IgD-negative memory B cell (primary cell): ENCODE results near the gene CDC42BPA. TPM values are rescaled to one million over a fixed set of nuclear protein-coding genes. Genes with fewer than 3 reads are reported as not detected.
"Not testable (repeated sequence)": the region's sequence is repeated elsewhere in the genome, so short reads cannot be mapped to it uniquely, and the experiment has no call there.

Source experiments
- H3K27ac Mint-ChIP-seq, 3 donors: one replicate each; pipeline ENCODE4 v1.8.0; 2020 to 2022; ENCODE audit warnings: mild to moderate bottlenecking in 3 of 3, mixed read lengths in 3 of 3, moderate library complexity in 1 of 3
- H3K27me3 Mint-ChIP-seq: one replicate; pipeline ENCODE4 v1.8.0; 2021; ENCODE audit warnings: mixed read lengths
- H3K36me3 Mint-ChIP-seq: one replicate; pipeline ENCODE4 v1.8.0; 2020; ENCODE audit warnings: mild to moderate bottlenecking, mixed read lengths
- H3K4me1 Mint-ChIP-seq, 3 donors: one replicate each; pipeline ENCODE4 v1.8.0; 2020 to 2022; ENCODE audit warnings: mixed read lengths in 3 of 3, mild to moderate bottlenecking in 1 of 3
- H3K4me3 Mint-ChIP-seq, 4 donors: one replicate each; pipeline ENCODE4 v1.8.0; 2020 to 2022; ENCODE audit warnings: mild to moderate bottlenecking in 4 of 4, mixed read lengths in 4 of 4, moderate library complexity in 3 of 4
- H3K9me3 Mint-ChIP-seq, 3 donors: one replicate each; pipeline ENCODE4 v1.8.0; 2020 to 2021; ENCODE audit warnings: mixed read lengths in 3 of 3, mild to moderate bottlenecking in 1 of 3
- polyA plus RNA-seq: library from polyadenylated mRNA; unstranded; fragments of 300-500 nt; fragmentation: Illumina TruSeq; gene quantifications from one replicate; pipeline ENCODE4 v1.2.3, GENCODE V29; 2021

The CDC42BPA gene
- polyA plus RNA-seq, 1 donor from 2014 or later, result not detected

DNA sequence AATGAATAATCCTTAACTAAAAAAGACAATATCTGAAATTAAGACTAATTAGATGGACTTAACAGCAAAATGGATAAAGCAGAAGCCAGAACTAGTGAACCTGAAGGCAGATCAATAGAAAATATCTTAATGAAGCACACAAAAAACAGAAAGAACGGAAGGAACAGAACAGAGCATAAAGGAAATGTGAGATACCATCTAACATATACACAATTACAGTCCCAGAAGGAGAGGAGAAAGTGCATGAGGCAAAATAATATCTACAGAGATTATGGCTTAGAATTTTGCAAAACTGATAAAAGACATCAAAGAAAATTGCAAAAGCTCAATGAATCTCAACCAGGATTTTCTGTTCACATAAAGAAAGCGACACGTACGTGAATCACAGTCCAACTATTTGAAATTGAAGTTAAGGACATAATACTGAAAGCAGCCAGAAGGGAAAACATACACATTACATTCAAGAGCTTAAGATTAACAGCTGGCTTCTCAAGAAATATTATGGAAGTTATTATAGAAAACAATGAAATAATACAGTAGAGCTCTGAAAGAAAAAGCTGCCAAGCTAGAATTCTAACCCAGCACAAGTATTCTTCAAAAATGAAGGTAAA lies 182.0 kb downstream of the CDC42BPA start:
- no peaks in the 10 kb centered on the region for H3K4me1 Mint-ChIP-seq
- H3K9me3 Mint-ChIP-seq, result no peaks in the 10 kb centered on the region
- H3K36me3 Mint-ChIP-seq, result no peaks in the 10 kb centered on the region
- H3K27me3 Mint-ChIP-seq, result peaks cover 8% of the 10 kb centered on the region
- no peak overlapping the region for H3K27ac Mint-ChIP-seq
- no peak overlapping the region for H3K4me3 Mint-ChIP-seq

DNA sequence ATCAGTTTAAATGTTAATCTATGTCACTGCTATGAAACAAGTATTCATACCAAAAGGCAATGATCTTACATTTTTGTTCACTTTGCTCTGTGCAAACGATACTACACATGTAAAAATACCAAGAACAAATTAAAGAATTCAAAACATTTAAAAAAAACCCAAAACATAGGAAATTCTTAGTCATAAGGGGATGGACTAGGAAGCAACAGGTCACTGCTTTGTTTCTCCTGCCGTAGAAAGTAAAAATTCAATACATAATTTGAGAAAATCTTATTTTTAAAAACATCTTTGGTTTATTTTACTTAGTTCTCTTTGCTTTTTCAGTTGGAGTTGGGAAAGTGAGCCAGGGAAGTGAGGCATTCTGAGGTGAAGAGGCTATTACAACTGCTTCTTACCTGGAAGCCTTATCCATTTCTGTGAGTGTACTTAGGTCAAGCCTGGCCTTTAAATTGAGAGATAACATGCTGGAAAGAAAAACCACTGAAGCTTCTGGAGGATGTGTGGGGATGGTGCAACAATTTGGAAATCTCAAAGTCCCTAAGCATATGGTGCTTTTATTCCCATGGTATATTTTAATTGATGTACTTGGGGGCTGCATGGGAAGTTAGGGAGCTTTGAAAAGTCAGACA lies 183.5 kb downstream of the CDC42BPA start:
- H3K4me1 Mint-ChIP-seq, result no peaks in the 10 kb centered on the region
- no peak overlapping the region for H3K27ac Mint-ChIP-seq
- H3K4me3 Mint-ChIP-seq, result no peak overlapping the region
- H3K36me3 Mint-ChIP-seq, result no peaks in the 10 kb centered on the region
- peaks cover 0 to 3% (median 0%) of the 10 kb centered on the region in 3 donors for H3K9me3 Mint-ChIP-seq
- H3K27me3 Mint-ChIP-seq, result peaks cover 8% of the 10 kb centered on the region

DNA sequence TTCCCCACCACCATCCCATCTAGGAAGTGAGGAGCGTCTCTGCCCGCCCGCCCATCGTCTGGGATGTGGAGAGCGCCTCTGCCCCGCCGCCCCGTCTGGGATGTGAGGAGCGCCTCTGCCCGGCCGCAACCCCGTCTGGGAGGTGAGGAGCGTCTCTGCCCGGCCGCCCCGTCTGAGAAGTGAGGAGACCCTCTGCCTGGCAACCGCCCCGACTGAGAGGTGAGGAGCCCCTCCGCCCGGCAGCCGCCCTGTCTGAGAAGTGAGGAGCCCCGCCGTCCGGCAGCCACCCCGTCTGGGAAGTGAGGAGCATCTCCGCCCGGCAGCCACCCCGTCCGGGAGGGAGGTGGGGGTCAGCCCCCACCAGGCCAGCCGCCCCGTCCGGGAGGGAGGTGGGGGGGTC lies 185.6 kb downstream of the CDC42BPA start:
- not testable (repeated sequence) for H3K27ac Mint-ChIP-seq, H3K27me3 Mint-ChIP-seq, H3K4me1 Mint-ChIP-seq, H3K4me3 Mint-ChIP-seq, H3K9me3 Mint-ChIP-seq, H3K36me3 Mint-ChIP-seq

DNA sequence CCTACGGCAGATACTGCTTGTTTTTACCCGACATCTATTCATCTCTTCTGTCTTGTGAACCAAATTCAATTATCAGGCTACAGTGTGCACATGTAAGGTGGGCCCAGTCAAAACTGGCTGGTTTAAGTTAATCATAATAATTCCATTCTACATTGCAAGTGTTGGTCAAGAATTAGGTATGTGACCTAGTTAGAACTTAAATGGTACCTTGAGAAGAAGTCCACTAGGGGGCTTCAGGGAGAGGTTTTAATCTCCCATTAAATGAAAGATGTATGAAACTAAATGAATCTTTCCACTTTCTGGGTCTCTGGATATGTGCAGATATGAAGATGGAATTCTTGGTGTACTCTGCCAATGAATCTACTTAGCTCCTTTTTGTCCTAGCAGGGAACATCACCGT lies 187.1 kb downstream of the CDC42BPA start:
- no peak overlapping the region for H3K4me3 Mint-ChIP-seq
- H3K27me3 Mint-ChIP-seq, result peaks cover 8% of the 10 kb centered on the region

DNA sequence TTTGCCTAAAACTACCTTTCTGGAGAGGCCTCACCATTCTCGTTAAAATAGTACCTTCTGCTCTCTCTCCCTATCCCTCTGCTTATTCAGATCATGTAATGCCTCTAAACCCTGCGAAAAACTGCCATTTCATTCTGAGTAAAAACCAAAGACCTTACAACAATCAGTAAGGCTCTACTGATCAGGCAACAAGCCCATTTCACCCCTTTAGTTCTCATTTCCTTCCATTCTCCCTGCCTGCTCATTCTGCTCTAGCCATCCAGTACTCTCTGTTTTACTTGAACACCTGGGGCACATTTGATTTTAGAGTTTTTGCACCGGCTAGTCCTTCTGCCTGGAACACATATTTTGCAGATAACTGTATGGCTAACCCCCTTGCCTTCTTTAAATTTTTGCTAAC lies 190.4 kb downstream of the CDC42BPA start:
- Mint-ChIP-seq H3K9me3 (peaks cover 0 to 3% (median 0%) of the 10 kb centered on the region in 3 donors), H3K4me1 (peaks cover 0 to 2% (median 0%) of the 10 kb centered on the region in 3 donors), H3K27me3 (peaks cover 4% of the 10 kb centered on the region), H3K27ac (no peak overlapping the region), H3K36me3 (no peaks in the 10 kb centered on the region), H3K4me3 (no peak overlapping the region)

More for the DNA sequence above, 187.1 kb downstream of the CDC42BPA start:
- Mint-ChIP-seq H3K27ac (no peak overlapping the region), H3K9me3 (peaks cover 0 to 3% (median 0%) of the 10 kb centered on the region in 3 donors), H3K36me3 (no peaks in the 10 kb centered on the region), H3K4me1 (peaks cover 0 to 2% (median 0%) of the 10 kb centered on the region in 3 donors)

DNA sequence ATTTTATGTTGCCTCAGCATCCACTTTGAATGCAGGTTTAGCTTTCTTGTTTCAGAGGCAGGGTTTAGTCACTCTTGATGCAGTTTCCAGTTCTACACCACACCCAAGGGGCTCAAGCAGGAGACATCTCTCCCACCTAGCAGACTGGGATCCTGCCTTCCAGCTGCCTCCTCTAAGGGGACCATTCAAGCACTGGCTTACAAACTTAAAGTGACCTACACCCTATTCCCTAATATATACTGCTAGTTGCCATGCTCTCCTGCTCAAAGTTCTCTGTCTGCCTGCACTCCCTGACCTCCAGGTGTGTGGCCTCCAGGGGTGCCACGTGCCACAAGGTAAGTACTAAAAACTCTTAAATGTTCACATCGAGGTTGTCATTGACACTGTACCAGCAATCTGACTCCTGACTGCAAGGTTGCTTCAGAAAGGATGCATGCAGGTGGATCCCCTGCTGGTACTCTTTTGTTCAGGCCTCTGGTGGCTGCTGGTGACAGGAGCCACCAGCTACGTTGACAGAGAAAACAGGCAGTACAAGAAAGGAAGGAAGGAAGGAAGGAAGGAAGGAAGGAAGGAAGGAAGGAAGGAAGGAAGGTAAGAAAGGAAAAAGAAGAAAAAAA lies 192.3 kb downstream of the CDC42BPA start:
- no peak overlapping the region for H3K4me3 Mint-ChIP-seq
- peaks cover 0 to 2% (median 0%) of the 10 kb centered on the region in 3 donors for H3K9me3 Mint-ChIP-seq
- no peaks in the 10 kb centered on the region for H3K36me3 Mint-ChIP-seq
- H3K27me3 Mint-ChIP-seq, result peaks cover 4% of the 10 kb centered on the region
- peaks cover 0 to 2% (median 0%) of the 10 kb centered on the region in 3 donors for H3K4me1 Mint-ChIP-seq
- no peak overlapping the region for H3K27ac Mint-ChIP-seq

DNA sequence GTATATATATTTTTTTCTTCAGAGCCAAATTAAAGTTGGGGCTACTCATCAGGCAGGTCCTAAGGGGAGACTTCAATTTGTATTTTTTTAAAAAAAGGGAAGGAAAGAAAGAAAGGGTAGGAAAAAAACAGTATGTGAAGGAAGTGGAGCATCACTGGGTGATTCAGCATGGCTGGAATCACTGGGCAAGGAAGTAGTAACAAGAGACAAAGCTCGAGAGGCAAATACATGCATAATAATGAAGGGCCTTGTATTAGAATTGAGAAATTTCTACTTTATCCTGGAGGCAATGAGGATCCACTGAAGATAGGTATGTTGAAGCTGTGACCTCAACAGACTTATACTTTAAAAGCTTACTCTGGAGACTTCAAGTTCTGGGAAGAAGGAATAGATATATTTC lies 193.8 kb downstream of the CDC42BPA start:
- Mint-ChIP-seq H3K9me3 (no peaks in the 10 kb centered on the region), H3K4me1 (peaks cover 0 to 2% (median 0%) of the 10 kb centered on the region in 3 donors), H3K36me3 (no peaks in the 10 kb centered on the region)

DNA sequence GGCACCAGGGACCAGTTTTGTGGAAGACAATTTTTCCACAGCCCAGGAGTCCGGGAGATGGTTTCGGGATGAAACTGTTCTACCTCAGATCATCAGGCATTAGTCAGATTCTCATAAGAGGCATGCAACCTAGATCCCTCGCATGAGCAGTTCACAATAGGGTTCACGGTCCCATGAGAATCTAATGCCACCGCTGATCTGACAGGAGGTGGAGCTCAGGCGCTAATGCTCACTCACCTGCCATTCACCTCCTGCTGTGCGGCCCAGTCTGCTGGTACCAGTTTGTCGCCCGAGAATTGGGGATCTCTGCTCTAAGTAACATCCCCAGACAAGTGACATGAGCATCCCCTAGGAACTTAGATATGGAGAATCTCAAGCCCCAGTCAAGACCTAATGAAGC lies 197.5 kb downstream of the CDC42BPA start:
- H3K9me3 Mint-ChIP-seq, result no peaks in the 10 kb centered on the region
- no peak overlapping the region for H3K27ac Mint-ChIP-seq
- peak overlapping the region in 1 of 4 donors; percentile 52 for H3K4me3 Mint-ChIP-seq
- H3K4me1 Mint-ChIP-seq, result no peaks in the 10 kb centered on the region
- H3K36me3 Mint-ChIP-seq, result no peaks in the 10 kb centered on the region
- H3K27me3 Mint-ChIP-seq, result peaks cover 6% of the 10 kb centered on the region

More for the DNA sequence above, 193.8 kb downstream of the CDC42BPA start:
- H3K4me3 Mint-ChIP-seq, result no peak overlapping the region
- H3K27me3 Mint-ChIP-seq, result peaks cover 4% of the 10 kb centered on the region
- H3K27ac Mint-ChIP-seq, result no peak overlapping the region

DNA sequence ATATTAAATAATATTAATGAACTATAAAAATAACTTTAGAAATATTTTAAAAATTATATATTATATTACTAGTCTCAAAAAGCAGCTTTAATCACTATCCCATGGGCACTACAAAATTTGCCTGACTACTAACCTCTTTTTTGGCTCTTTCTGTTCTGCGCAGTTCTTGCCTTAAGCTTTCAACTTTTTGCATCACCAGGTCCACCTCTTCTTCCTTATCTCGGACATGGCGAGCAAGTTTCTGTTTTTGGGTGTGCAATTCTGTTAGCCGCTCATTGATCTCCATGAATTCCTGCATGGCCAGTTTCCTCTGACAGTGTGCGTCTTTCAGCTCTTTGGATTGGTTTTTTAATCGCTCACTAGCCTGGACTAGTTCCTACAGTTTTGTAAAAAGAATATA lies 205.8 kb downstream of the CDC42BPA start:
- H3K9me3 Mint-ChIP-seq, result no peaks in the 10 kb centered on the region
- H3K4me1 Mint-ChIP-seq, result no peaks in the 10 kb centered on the region
- no peak overlapping the region for H3K27ac Mint-ChIP-seq
- peaks cover 8% of the 10 kb centered on the region for H3K27me3 Mint-ChIP-seq
- no peak overlapping the region for H3K4me3 Mint-ChIP-seq
- no peaks in the 10 kb centered on the region for H3K36me3 Mint-ChIP-seq

DNA sequence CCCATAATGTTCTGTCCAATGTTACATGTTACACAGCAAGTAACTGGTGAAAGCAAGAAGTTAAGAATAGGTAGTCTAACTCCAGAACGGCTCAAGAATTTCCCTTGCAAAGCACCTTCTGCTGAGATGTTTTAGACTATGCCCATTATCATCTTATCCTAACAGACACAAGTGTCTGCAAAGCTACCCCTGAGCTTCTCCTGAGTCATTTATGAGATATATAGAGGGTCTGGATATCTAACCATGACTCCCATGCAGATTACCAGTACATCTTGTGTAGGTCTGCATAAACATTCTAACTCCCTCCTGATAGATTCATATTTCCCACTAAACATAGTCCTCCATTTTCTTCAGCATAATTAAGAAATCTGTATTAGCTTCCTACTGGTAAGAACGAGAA lies 206.5 kb downstream of the CDC42BPA start:
- peaks cover 8% of the 10 kb centered on the region for H3K27me3 Mint-ChIP-seq
- H3K4me3 Mint-ChIP-seq, result no peak overlapping the region
- no peak overlapping the region for H3K27ac Mint-ChIP-seq
- H3K4me1 Mint-ChIP-seq, result no peaks in the 10 kb centered on the region
- H3K9me3 Mint-ChIP-seq, result no peaks in the 10 kb centered on the region
- no peaks in the 10 kb centered on the region for H3K36me3 Mint-ChIP-seq

DNA sequence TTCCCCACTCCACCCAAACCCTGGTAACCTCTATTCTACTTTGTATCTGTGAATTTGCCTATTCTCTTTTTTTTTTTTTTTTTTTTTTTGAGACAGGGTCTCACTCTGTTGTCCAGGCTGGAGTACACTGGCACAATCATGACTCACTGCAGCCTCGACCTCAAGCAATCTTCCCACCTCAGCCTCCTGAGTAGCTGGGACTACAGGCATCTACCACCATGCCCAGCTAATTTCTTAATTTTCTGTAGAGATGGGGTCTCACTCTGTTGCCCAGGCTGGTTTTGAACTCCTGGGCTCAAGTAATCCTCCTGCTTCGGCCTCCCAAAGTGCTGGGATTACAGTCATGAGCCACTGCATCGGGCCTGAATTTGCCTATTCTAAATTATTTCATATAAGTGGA lies 213.0 kb downstream of the CDC42BPA start:
- H3K27ac Mint-ChIP-seq, H3K36me3 Mint-ChIP-seq, H3K4me1 Mint-ChIP-seq, H3K9me3 Mint-ChIP-seq, H3K4me3 Mint-ChIP-seq, H3K27me3 Mint-ChIP-seq: not testable (repeated sequence)

DNA sequence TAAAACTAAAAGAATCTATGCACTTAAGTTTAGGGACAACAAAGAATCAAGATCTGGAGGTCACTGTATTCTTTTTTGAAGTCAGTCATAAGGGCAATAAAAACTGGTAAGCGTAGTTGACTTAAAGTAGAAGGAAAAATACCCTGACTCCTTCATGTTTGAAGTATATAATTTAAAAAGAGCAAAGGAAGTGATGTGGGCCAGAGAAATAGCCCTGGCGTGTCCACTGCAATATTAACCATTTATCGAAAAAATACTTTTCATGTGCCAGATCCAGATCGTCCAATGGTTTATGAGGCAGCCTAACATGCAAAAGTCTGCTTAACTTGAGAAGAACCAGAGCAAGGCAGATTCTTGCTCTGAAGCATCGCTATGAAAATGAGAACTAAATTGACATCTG lies 216.2 kb downstream of the CDC42BPA start:
- H3K27ac Mint-ChIP-seq, result no peak overlapping the region
- peaks cover 3% of the 10 kb centered on the region for H3K27me3 Mint-ChIP-seq
- no peaks in the 10 kb centered on the region for H3K36me3 Mint-ChIP-seq
- H3K4me1 Mint-ChIP-seq, result no peaks in the 10 kb centered on the region
- no peaks in the 10 kb centered on the region for H3K9me3 Mint-ChIP-seq
- no peak overlapping the region for H3K4me3 Mint-ChIP-seq

DNA sequence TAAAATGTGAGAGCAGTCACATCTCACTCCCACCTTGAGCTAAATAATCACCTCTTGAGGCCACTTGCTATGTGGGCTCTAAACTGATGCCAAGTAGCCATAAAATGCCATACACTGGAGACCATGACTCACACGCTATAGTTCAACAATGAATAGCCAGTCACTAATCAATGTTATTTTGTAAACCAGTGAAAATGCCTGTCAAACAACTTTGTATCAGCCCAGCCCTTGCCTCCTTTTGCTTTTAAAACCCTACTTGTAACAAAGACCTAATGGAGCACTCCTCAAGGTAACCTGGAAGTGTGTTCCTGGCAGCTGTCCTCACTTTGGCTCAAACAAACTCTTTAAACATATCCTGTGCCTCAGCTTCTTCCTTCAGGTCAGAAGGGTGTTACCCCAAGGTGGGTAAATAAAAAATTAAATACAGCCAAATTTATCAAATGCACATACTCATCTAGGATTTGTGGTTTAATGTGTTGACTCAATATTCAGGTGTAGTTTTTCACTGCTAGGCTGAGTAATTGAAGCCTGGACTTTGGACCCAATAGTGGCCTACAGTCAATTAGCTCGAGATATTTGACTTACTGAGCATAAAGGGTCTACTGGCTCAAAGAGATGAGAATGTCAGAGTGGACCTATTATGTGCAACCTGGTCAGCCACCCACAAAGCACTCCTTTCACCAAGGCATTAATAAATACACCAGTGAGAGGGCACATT lies 223.9 kb downstream of the CDC42BPA start:
- H3K4me1 Mint-ChIP-seq, result peaks cover 0 to 1% (median 0%) of the 10 kb centered on the region in 3 donors
- peaks cover 0 to 1% (median 0%) of the 10 kb centered on the region in 3 donors for H3K9me3 Mint-ChIP-seq
- H3K36me3 Mint-ChIP-seq, result no peaks in the 10 kb centered on the region
- no peak overlapping the region for H3K27ac Mint-ChIP-seq
- no peak overlapping the region for H3K4me3 Mint-ChIP-seq
- H3K27me3 Mint-ChIP-seq, result peaks cover 6% of the 10 kb centered on the region

DNA sequence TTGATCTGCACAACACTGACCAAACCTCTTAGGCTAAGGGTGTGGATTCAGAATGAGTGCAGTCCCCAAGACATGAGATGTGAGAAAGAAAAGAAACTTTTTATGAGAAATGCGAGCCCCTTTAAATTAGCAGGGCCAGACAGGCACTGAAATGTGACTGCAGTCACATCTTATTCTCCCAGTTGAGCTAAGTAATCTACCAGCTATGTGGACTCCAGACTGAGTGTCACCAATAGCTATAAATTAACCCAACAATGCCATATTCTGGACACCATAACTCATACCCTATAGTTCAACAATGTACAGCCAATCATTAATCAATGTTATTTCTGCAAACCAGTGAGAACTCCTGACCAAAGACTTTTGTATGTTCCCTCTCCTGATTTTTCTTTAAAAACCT lies 225.0 kb downstream of the CDC42BPA start:
- Mint-ChIP-seq H3K27ac (no peak overlapping the region), H3K27me3 (peaks cover 6% of the 10 kb centered on the region), H3K4me3 (no peak overlapping the region), H3K36me3 (no peaks in the 10 kb centered on the region), H3K4me1 (peaks cover 0 to 1% (median 0%) of the 10 kb centered on the region in 3 donors), H3K9me3 (peaks cover 0 to 1% (median 0%) of the 10 kb centered on the region in 3 donors)

DNA sequence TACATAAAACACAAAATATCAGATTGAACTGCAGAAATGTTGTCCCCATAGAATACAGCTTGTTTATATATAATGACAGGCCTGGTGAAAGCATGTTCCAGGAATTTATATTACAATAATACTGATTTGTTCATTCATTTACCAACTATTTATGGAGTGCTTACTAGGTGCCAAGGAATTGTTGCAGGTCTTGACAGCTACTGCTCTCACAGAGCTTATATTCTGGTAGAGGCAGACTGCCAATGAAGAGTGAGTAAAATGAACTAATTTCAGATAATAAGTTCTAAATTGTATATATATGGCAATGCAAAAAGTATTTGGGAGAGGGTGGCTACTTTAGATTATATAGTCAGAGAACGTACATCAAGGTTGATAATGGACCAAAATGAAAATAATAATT lies 226.2 kb downstream of the CDC42BPA start:
- Mint-ChIP-seq H3K4me3 (no peak overlapping the region), H3K9me3 (peaks cover 0 to 1% (median 0%) of the 10 kb centered on the region in 3 donors), H3K27ac (no peak overlapping the region), H3K4me1 (peaks cover 0 to 1% (median 0%) of the 10 kb centered on the region in 3 donors), H3K27me3 (peaks cover 6% of the 10 kb centered on the region), H3K36me3 (peaks cover under 1% of the 10 kb centered on the region)
